ENCODE results near the gene MED8. TPM values are rescaled to one million over a fixed set of nuclear protein-coding genes. Genes with fewer than 3 reads are reported as not detected.
"Not testable (repeated sequence)": the region's sequence is repeated elsewhere in the genome, so short reads cannot be mapped to it uniquely, and the experiment has no call there.

Gene MED8
- polyA plus RNA-seq, 5 donors, result 36.1 to 39.9 (median 38.7) TPM

GRCh38 chr1:43423672-43424550 lies 34.3 kb upstream of the MED8 start:
- no peak for DNase-seq

- DNase-seq, result no peak
Measured at GRCh38 chr1:43422995-43423671, 33.5 kb upstream of the MED8 start.

- DNase-seq, result no peak
Measured at GRCh38 chr1:43421976-43422750, 32.6 kb upstream of the MED8 start.

- no peak for DNase-seq
Measured at GRCh38 chr1:43421396-43421795, 31.8 kb upstream of the MED8 start.

- no peak for DNase-seq
Measured at GRCh38 chr1:43420874-43421273, 31.3 kb upstream of the MED8 start.

- no peak for DNase-seq
Measured at GRCh38 chr1:43419627-43420425, 30.2 kb upstream of the MED8 start.

GRCh38 chr1:43418858-43419257 lies 29.3 kb upstream of the MED8 start:
- DNase-seq, result no peak

GRCh38 chr1:43415901-43416300 lies 26.3 kb upstream of the MED8 start:
- DNase-seq, result no peak

- DNase-seq, result no peak
Measured at GRCh38 chr1:43414634-43415223, 25.1 kb upstream of the MED8 start.

- not testable (repeated sequence) for DNase-seq
Measured at GRCh38 chr1:43413426-43413825, 23.8 kb upstream of the MED8 start.

- no peak for DNase-seq
Measured at GRCh38 chr1:43410571-43410970, 21.0 kb upstream of the MED8 start.

GRCh38 chr1:43405876-43406234 lies 16.3 kb upstream of the MED8 start:
- no peak for DNase-seq

- DNase-seq, result no peak
Measured at GRCh38 chr1:43405219-43405875, 15.7 kb upstream of the MED8 start.

- no peak for DNase-seq
Measured at GRCh38 chr1:43404353-43404752, 14.8 kb upstream of the MED8 start.

- DNase-seq, result no peak
Measured at GRCh38 chr1:43402089-43402865, 12.7 kb upstream of the MED8 start.

GRCh38 chr1:43400441-43400840 lies 10.8 kb upstream of the MED8 start:
- not testable (repeated sequence) for DNase-seq

- no peak for DNase-seq
Measured at GRCh38 chr1:43398227-43398626, 8.6 kb upstream of the MED8 start.

GRCh38 chr1:43396059-43396458 lies 6.5 kb upstream of the MED8 start:
- DNase-seq, result no peak

- no peak for DNase-seq
Measured at GRCh38 chr1:43395523-43395922, 5.9 kb upstream of the MED8 start.

GRCh38 chr1:43392702-43393101 lies 3.1 kb upstream of the MED8 start:
- DNase-seq, result no peak
